HepG2 (cell line): ENCODE data around the gene CAMTA1. TPM values are rescaled to one million over a fixed set of nuclear protein-coding genes. Genes with fewer than 3 reads are reported as not detected.

Source experiments
- ATAC-seq: fragments of 200-7000 bp; cut with Tn5 transposase; 3 replicates; pipeline ENCODE4 v1.9.1; 2020; ENCODE audit warnings: mild to moderate bottlenecking, moderate library complexity
- BruUV-seq: library from RNA; stranded (reverse); fragments of 400-500 nt; replicated peaks from 2 replicates; lab custom pipeline; 2021; lab: Mats Ljungman, UMichigan
- CTCF ChIA-PET: fragments of 300-600 bp; formaldehyde crosslinking; extraction: SDS; loops from one replicate; lab custom pipeline; 2021; ENCODE audit warnings: low total read pairs, inconsistent platforms, low intra/inter-chr PET ratio; lab: Yijun Ruan, JAX
- POLR2A ChIA-PET: fragments of 350-600 bp; sonication (Branson Sonifier 250); formaldehyde crosslinking; loops from one replicate; lab custom pipeline; 2020; ENCODE audit warnings: antibody characterized with exemption, inconsistent platforms; lab: Yijun Ruan, JAX
- DNase-seq: peaks from one replicate; pipeline ENCODE4 v3.0.0-alpha.2; 2015; ENCODE audit warnings: low spot score
- FAIRE-seq: peaks from 3 replicates; lab custom pipeline; 2011; peaks lifted over from hg19 to GRCh38; lab: Jason Lieb, UNC
- H2AFZ ChIP-seq: one replicate; pipeline ENCODE4 v1.6.1; 2011; ENCODE audit warnings: low read length, inconsistent platforms
- H3K27ac ChIP-seq: fragments of 300-600 bp; 3 replicates; pipeline ENCODE4 v1.8.0; 2011; ENCODE audit warnings: mixed run types, mild to moderate bottlenecking, mixed read lengths, low read length, inconsistent platforms; ENCODE audit not compliant: insufficient read depth; ENCODE audit errors: extremely low read length
- H3K27me3 ChIP-seq, 2 experiments: fragments of 200-600 bp in 1 of 2; 2 replicates in 1 of 2; 3 replicates in 1 of 2; pipeline versions ENCODE4 v1.6.0 to v1.8.0; 2011; ENCODE audit warnings: low read length in 2 of 2, mild to moderate bottlenecking in 2 of 2, moderate library complexity in 2 of 2, inconsistent platforms in 1 of 2; ENCODE audit not compliant: insufficient read depth in 2 of 2, control insufficient read depth in 1 of 2
- H3K36me3 ChIP-seq, 2 experiments: fragments of 200-600 bp in 1 of 2; replicated peaks in 1 of 2; 2 replicates in 1 of 2; 3 replicates in 1 of 2; pipeline versions ENCODE4 v1.5.1 to v1.8.0; 2011; ENCODE audit warnings: low read length in 2 of 2, inconsistent platforms in 1 of 2; ENCODE audit not compliant: insufficient read depth in 2 of 2, control insufficient read depth in 1 of 2
- H3K4me1 ChIP-seq: 2 replicates; pipeline ENCODE4 v1.5.1; 2012; ENCODE audit warnings: low read length, inconsistent platforms; ENCODE audit not compliant: insufficient read depth
- H3K4me2 ChIP-seq: 2 replicates; pipeline ENCODE4 v1.6.0; 2011; ENCODE audit warnings: low read depth, low read length, inconsistent platforms
- H3K4me3 ChIP-seq, 3 experiments: fragments of 200-600 bp in 1 of 3; sonication (generic), shearing (Covaris generic) in 1 of 3; replicated peaks in 1 of 3; 2 replicates each; pipeline ENCODE4 v1.5.1; 2011 to 2016; ENCODE audit warnings: low read length in 3 of 3, inconsistent platforms in 2 of 3, low read depth in 2 of 3, mild to moderate bottlenecking in 2 of 3, control low read depth in 1 of 3, mixed read lengths in 1 of 3; ENCODE audit not compliant: insufficient read depth in 1 of 3
- H3K79me2 ChIP-seq: one replicate; pipeline ENCODE4 v1.6.1; 2011; ENCODE audit warnings: low read length, inconsistent platforms; ENCODE audit not compliant: insufficient read depth
- H3K9ac ChIP-seq: 2 replicates; pipeline ENCODE4 v1.6.0; 2011; ENCODE audit warnings: mild to moderate bottlenecking, low read depth, low read length, inconsistent platforms; ENCODE audit not compliant: insufficient read depth
- H3K9me3 ChIP-seq: 2 replicates; pipeline ENCODE4 v1.5.1; 2012; ENCODE audit warnings: mild to moderate bottlenecking, low read length
- H4K20me1 ChIP-seq: 2 replicates; pipeline ENCODE4 v1.6.0; 2011; ENCODE audit warnings: inconsistent platforms, mild to moderate bottlenecking, low read length, moderate library complexity; ENCODE audit not compliant: insufficient read depth
- ATAD3A ChIP-seq: sonication (generic); formaldehyde crosslinking; IDR thresholded peaks from 2 replicates; pipeline ENCODE4 v1.4.0; 2020; ENCODE audit warnings: missing genetic modification reagents
- FOXA3 ChIP-seq: IDR thresholded peaks from 2 replicates; pipeline ENCODE4 v1.6.1; 2016; ENCODE audit warnings: missing genetic modification reagents, missing compliant biosample characterization
- IKZF1 ChIP-seq: fragments of 450-650 bp; IDR thresholded peaks from 2 replicates; pipeline ENCODE4 v1.7.1; 2016
- MBNL3 ChIP-seq: fragments of 250-450 bp; sonication (Bioruptor Pico); conservative IDR thresholded peaks from 2 replicates; pipeline ENCODE4 v1.8.0; 2022; ENCODE audit warnings: mild to moderate bottlenecking, inconsistent platforms
- NCOR1 ChIP-seq: fragments of 200-600 bp; sonication (generic); IDR thresholded peaks from 2 replicates; pipeline ENCODE4 v1.7.0; 2017; ENCODE audit warnings: antibody characterized with exemption, low read length, borderline replicate concordance
- NFYC ChIP-seq: IDR thresholded peaks from 2 replicates; pipeline ENCODE4 v1.6.1; 2016; ENCODE audit warnings: missing genetic modification reagents, missing compliant biosample characterization
- RELA ChIP-seq: sonication (generic); formaldehyde crosslinking; IDR thresholded peaks from 2 replicates; pipeline ENCODE4 v1.4.0; 2020; ENCODE audit warnings: missing genetic modification reagents
- STAT5B ChIP-seq: sonication (generic); formaldehyde crosslinking; IDR thresholded peaks from 2 replicates; pipeline ENCODE4 v1.4.0; 2020; ENCODE audit warnings: missing genetic modification reagents
- TGIF2 ChIP-seq: IDR thresholded peaks from 2 replicates; pipeline ENCODE4 v1.6.1; 2016; ENCODE audit warnings: control low read depth, missing compliant biosample characterization
- ZFP37 ChIP-seq: sonication (generic); formaldehyde crosslinking; IDR thresholded peaks from 2 replicates; pipeline ENCODE4 v1.4.0; 2020; ENCODE audit warnings: missing genetic modification reagents, borderline replicate concordance
- ZNF251 ChIP-seq: sonication (generic); formaldehyde crosslinking; IDR thresholded peaks from 2 replicates; pipeline ENCODE4 v1.9.0; 2021; ENCODE audit warnings: mild to moderate bottlenecking, missing genetic modification reagents
- ZNF350 ChIP-seq: sonication (generic); formaldehyde crosslinking; IDR thresholded peaks from 2 replicates; pipeline ENCODE4 v1.4.0; 2020; ENCODE audit warnings: mild to moderate bottlenecking, low read depth, missing genetic modification reagents, borderline replicate concordance
- ZNF547 ChIP-seq: sonication (generic); formaldehyde crosslinking; IDR thresholded peaks from 2 replicates; pipeline ENCODE4 v1.5.1; 2020; ENCODE audit warnings: mild to moderate bottlenecking, missing genetic modification reagents
- ZNF607 ChIP-seq: sonication (generic); formaldehyde crosslinking; IDR thresholded peaks from 2 replicates; pipeline ENCODE4 v1.5.1; 2020; ENCODE audit warnings: missing genetic modification reagents, mild to moderate bottlenecking, borderline replicate concordance
- ZNF678 ChIP-seq: sonication (generic); formaldehyde crosslinking; IDR thresholded peaks from 2 replicates; pipeline ENCODE4 v1.4.0; 2020; ENCODE audit warnings: mild to moderate bottlenecking, missing genetic modification reagents
- ZNF777 ChIP-seq: sonication (generic); formaldehyde crosslinking; IDR thresholded peaks from 2 replicates; pipeline ENCODE4 v1.4.0; 2020; ENCODE audit warnings: missing genetic modification reagents
- ZSCAN9 ChIP-seq: IDR thresholded peaks from 2 replicates; pipeline ENCODE4 v1.6.1; 2016; ENCODE audit warnings: borderline replicate concordance
- WGBS: methylation state at CpG from one replicate; pipeline ENCODE4 v1.1.6; 2017; ENCODE audit warnings: low lambda C conversion rate; 5-methylcytosine and 5-hydroxymethylcytosine counted together
- in situ Hi-C: cut with HindIII; loops from 2 replicates; pipeline ENCODE4 v1.10.0; 2017; ENCODE audit warnings: low pct_unique_long_range_greater_than_20kb; ENCODE audit not compliant: extremely low pct_ligation_motif_present
- intact Hi-C: fragments of 100-400 bp; cut with micrococcal nuclease; formaldehyde crosslinking; loops from one replicate; pipeline ENCODE4 v1.10.0; 2022; ENCODE audit not compliant: unreplicated experiment
- polyA plus RNA-seq, 8 experiments: library from polyadenylated mRNA; depleted of rRNA in 3 of 8; stranded (reverse) in 7 of 8; unstranded in 1 of 8; fragments of >200 nt; fragmentation: Illumina TruSeq in 4 of 8; extraction: Trizol in 4 of 8; gene quantifications; 2 replicates each; pipeline versions ENCODE4 v1.2.1 to v1.2.3, GENCODE V29; 2011 to 2016; ENCODE audit warnings: low read depth in 4 of 8, missing spikeins in 1 of 8, mixed read lengths in 1 of 8; ENCODE audit not compliant: insufficient read depth in 1 of 8
- total RNA-seq, 5 experiments: library from RNA; depleted of rRNA; stranded (reverse); fragments of >200 nt; fragmentation: Illumina TruSeq; extraction: Trizol; gene quantifications; 2 replicates each; pipeline ENCODE4 v1.2.3, GENCODE V29; 2016; ENCODE audit warnings: low read depth in 1 of 5
- TF ChIP-seq, protein P1 (sequence below): IDR thresholded peaks from 2 replicates; pipeline ENCODE4 v1.6.1; 2016; ENCODE audit warnings: low read depth
- TF ChIP-seq, protein P2 (sequence below): sonication (generic); formaldehyde crosslinking; IDR thresholded peaks from 2 replicates; pipeline ENCODE4 v1.5.1; 2020; ENCODE audit warnings: missing genetic modification reagents, mild to moderate bottlenecking, borderline replicate concordance

The CAMTA1 gene
- total and polyA plus RNA-seq, 2 of the 13 experiments (the other 11 are each of a cell fraction or from before 2014, with no cell fraction given), result 25.0 to 36.4 TPM

DNA sequence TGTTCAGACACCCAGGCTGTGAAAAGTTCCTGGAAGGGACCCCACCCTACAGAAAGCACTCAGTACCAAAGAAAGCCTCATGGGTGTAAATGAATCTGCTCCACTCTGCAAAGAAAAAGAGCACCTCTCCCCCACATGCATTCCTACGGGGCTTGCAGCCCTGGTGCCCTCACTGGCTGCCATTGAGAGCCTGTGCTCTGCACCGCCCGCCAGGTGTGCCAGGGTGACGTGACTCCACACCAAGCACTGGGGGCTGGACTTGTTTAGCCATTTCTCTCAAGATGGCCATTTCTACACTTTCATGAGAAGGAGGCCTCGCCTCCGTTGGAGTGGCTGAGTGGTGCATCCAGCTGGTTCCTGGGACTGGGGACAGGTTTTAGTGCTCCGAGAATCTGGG, 605.3 kb downstream of the CAMTA1 start:
- in situ Hi-C loops, result no loop called here
- 17% methylated on average over 6 of the region's 7 CpGs for WGBS
- FAIRE-seq (no peak), DNase-seq (no peak)
- POLR2A ChIA-PET, result no interaction called here
- no TSS peak for BruUV-seq
- no peaks in the 10 kb centered on the region for H3K4me1 ChIP-seq
- H3K9me3 ChIP-seq, result peaks cover 6% of the 10 kb centered on the region
- TF ChIP-seq STAT5B (CRISPR knock-in tag) (no peak), ATAD3A (CRISPR knock-in tag) (no peak), ZNF350 (no peak), ZSCAN9 (CRISPR knock-in tag) (no peak), ZFP37 (CRISPR knock-in tag) (no peak), RELA (CRISPR knock-in tag) (no peak), ZNF547 (CRISPR knock-in tag) (no peak), NFYC (CRISPR knock-in tag) (no peak), ZNF251 (CRISPR knock-in tag) (no peak), ZNF678 (CRISPR knock-in tag) (no peak), NCOR1 (no peak), IKZF1 (no peak), ZNF777 (CRISPR knock-in tag) (no peak), ZNF607 (CRISPR knock-in tag) (no peak), MBNL3 (CRISPR knock-in tag) (no peak), TGIF2 (CRISPR knock-in tag) (no peak), FOXA3 (CRISPR knock-in tag) (no peak)
- TF ChIP-seq, protein P1, sequence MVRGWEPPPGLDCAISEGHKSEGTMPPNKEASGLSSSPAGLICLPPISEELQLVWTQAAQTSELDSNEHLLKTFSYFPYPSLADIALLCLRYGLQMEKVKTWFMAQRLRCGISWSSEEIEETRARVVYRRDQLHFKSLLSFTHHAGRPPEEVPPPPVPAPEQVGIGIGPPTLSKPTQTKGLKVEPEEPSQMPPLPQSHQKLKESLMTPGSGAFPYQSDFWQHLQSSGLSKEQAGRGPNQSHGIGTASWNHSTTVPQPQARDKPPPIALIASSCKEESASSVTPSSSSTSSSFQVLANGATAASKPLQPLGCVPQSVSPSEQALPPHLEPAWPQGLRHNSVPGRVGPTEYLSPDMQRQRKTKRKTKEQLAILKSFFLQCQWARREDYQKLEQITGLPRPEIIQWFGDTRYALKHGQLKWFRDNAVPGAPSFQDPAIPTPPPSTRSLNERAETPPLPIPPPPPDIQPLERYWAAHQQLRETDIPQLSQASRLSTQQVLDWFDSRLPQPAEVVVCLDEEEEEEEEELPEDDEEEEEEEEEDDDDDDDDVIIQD, result no peak
- TF ChIP-seq, protein P2, sequence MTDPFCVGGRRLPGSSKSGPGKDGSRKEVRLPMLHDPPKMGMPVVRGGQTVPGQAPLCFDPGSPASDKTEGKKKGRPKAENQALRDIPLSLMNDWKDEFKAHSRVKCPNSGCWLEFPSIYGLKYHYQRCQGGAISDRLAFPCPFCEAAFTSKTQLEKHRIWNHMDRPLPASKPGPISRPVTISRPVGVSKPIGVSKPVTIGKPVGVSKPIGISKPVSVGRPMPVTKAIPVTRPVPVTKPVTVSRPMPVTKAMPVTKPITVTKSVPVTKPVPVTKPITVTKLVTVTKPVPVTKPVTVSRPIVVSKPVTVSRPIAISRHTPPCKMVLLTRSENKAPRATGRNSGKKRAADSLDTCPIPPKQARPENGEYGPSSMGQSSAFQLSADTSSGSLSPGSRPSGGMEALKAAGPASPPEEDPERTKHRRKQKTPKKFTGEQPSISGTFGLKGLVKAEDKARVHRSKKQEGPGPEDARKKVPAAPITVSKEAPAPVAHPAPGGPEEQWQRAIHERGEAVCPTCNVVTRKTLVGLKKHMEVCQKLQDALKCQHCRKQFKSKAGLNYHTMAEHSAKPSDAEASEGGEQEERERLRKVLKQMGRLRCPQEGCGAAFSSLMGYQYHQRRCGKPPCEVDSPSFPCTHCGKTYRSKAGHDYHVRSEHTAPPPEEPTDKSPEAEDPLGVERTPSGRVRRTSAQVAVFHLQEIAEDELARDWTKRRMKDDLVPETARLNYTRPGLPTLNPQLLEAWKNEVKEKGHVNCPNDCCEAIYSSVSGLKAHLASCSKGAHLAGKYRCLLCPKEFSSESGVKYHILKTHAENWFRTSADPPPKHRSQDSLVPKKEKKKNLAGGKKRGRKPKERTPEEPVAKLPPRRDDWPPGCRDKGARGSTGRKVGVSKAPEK (CRISPR knock-in tag), result no peak
- TF ChIP-seq, all 625 proteins: peak for 0
- Histone ChIP-seq H3K27ac (no peak overlapping the region), H3K9ac (no peak overlapping the region), H3K27me3 (peaks cover 0 to 22% of the 10 kb centered on the region in 2 experiments; a peak in 4 of 5 replicates), H3K79me2 (no peaks in the 10 kb centered on the region), H4K20me1 (no peaks in the 10 kb centered on the region; the same call in 1 of the 2 replicates), H3K36me3 (no peaks in the 10 kb centered on the region), H2AFZ (no peak overlapping the region), H3K4me3 (no peak overlapping the region), H3K4me2 (no peak overlapping the region)
- CTCF ChIA-PET, result no interaction called here
- intact Hi-C loops, result no loop called here
- no peak for ATAC-seq
